SK-N-SH treated with all-trans-retinoic acid at 6 μM for 48 hours (cell line): ENCODE data around the gene DHRS3.

Experiments
- ATAC-seq: fragments of 200-7000 bp; cut with Tn5 transposase; 3 replicates; pipeline ENCODE4 v1.9.1; 2020; ENCODE audit warnings: mild to moderate bottlenecking, moderate library complexity
- ARNTL ChIP-seq: fragments of 450-650 bp; formaldehyde crosslinking; IDR thresholded peaks from 2 replicates; pipeline ENCODE4 v1.5.0; 2020; ENCODE audit warnings: low read depth, mild to moderate bottlenecking, moderate library complexity, borderline replicate concordance
- BACH2 ChIP-seq: fragments of 250-450 bp; sonication (Bioruptor Pico); IDR thresholded peaks from 2 replicates; pipeline ENCODE4 v1.9.0; 2021; ENCODE audit warnings: mild to moderate bottlenecking, borderline replicate concordance
- CSDC2 ChIP-seq: fragments of 250-450 bp; sonication (Bioruptor Pico); IDR thresholded peaks from 2 replicates; pipeline ENCODE4 v1.5.0; 2020; ENCODE audit warnings: mild to moderate bottlenecking, moderate library complexity
- ESRRG ChIP-seq: fragments of 250-450 bp; sonication (Bioruptor Pico); IDR thresholded peaks from 2 replicates; pipeline ENCODE4 v1.6.1; 2021; ENCODE audit warnings: mild to moderate bottlenecking
- GLIS3 ChIP-seq: fragments of 250-450 bp; sonication (Bioruptor Pico); IDR thresholded peaks from 2 replicates; pipeline ENCODE4 v1.5.0; 2020; ENCODE audit warnings: mild to moderate bottlenecking, moderate library complexity
- ISL1 ChIP-seq: fragments of 250-450 bp; sonication (Bioruptor Pico); IDR thresholded peaks from 2 replicates; pipeline ENCODE4 v2.1.2; 2022; ENCODE audit warnings: mild to moderate bottlenecking, moderate library complexity
- PPARA ChIP-seq: fragments of 250-450 bp; sonication (Bioruptor Pico); IDR thresholded peaks from 2 replicates; pipeline ENCODE4 v1.5.0; 2020; ENCODE audit warnings: mild to moderate bottlenecking, borderline replicate concordance
- RARB ChIP-seq: fragments of 250-450 bp; sonication (Bioruptor Pico); IDR thresholded peaks from 2 replicates; pipeline ENCODE4 v1.8.0; 2021; ENCODE audit warnings: mild to moderate bottlenecking, moderate library complexity
- SNAI2 ChIP-seq: fragments of 250-450 bp; sonication (Bioruptor Pico); IDR thresholded peaks from 2 replicates; pipeline ENCODE4 v1.5.0; 2020; ENCODE audit warnings: mild to moderate bottlenecking, moderate library complexity
- TOX ChIP-seq: fragments of 250-450 bp; sonication (Bioruptor Pico); IDR thresholded peaks from 2 replicates; pipeline ENCODE4 v1.8.0; 2021; ENCODE audit warnings: mild to moderate bottlenecking, moderate library complexity, borderline replicate concordance
- ZC3H10 ChIP-seq: fragments of 250-450 bp; sonication (Bioruptor Pico); IDR thresholded peaks from 2 replicates; pipeline ENCODE4 v1.5.1; 2021; ENCODE audit warnings: mild to moderate bottlenecking, moderate library complexity
- ZFP3 ChIP-seq: fragments of 250-450 bp; sonication (Bioruptor Pico); IDR thresholded peaks from 2 replicates; pipeline ENCODE4 v1.5.0; 2020; ENCODE audit warnings: mild to moderate bottlenecking, moderate library complexity
- ZFP30 ChIP-seq: fragments of 450-650 bp; formaldehyde crosslinking; IDR thresholded peaks from 2 replicates; pipeline ENCODE4 v1.5.0; 2022; ENCODE audit warnings: mild to moderate bottlenecking, moderate library complexity
- ZNF70 ChIP-seq: fragments of 450-650 bp; formaldehyde crosslinking; IDR thresholded peaks from 2 replicates; pipeline ENCODE4 v1.5.0; 2020; ENCODE audit warnings: mild to moderate bottlenecking, moderate library complexity
- ZNF8 ChIP-seq: fragments of 450-650 bp; formaldehyde crosslinking; IDR thresholded peaks from 2 replicates; pipeline ENCODE4 v1.5.0; 2020; ENCODE audit warnings: mild to moderate bottlenecking, moderate library complexity
- TF ChIP-seq, protein P1 (sequence below): fragments of 250-450 bp; sonication (Bioruptor Pico); IDR thresholded peaks from 2 replicates; pipeline ENCODE4 v1.5.1; 2020; ENCODE audit warnings: low read depth, mild to moderate bottlenecking, moderate library complexity
- TF ChIP-seq, protein P2 (sequence below): fragments of 250-450 bp; sonication (Bioruptor Pico); IDR thresholded peaks from 2 replicates; pipeline ENCODE4 v1.5.0; 2020; ENCODE audit warnings: mild to moderate bottlenecking, moderate library complexity
- TF ChIP-seq, protein P3 (sequence below): fragments of 250-450 bp; sonication (Bioruptor Pico); IDR thresholded peaks from 2 replicates; pipeline ENCODE4 v1.8.0; 2020; ENCODE audit warnings: mild to moderate bottlenecking, moderate library complexity, borderline replicate concordance
- TF ChIP-seq, protein P4 (sequence below): fragments of 250-450 bp; sonication (Bioruptor Pico); IDR thresholded peaks from 2 replicates; pipeline ENCODE4 v1.8.0; 2021; ENCODE audit warnings: low read depth, mild to moderate bottlenecking, moderate library complexity, borderline replicate concordance
- TF ChIP-seq, protein P5 (sequence below): fragments of 250-450 bp; sonication (Bioruptor Pico); IDR thresholded peaks from 2 replicates; pipeline ENCODE4 v1.5.1; 2021; ENCODE audit warnings: mild to moderate bottlenecking, moderate library complexity

DHRS3 gene

DNA sequence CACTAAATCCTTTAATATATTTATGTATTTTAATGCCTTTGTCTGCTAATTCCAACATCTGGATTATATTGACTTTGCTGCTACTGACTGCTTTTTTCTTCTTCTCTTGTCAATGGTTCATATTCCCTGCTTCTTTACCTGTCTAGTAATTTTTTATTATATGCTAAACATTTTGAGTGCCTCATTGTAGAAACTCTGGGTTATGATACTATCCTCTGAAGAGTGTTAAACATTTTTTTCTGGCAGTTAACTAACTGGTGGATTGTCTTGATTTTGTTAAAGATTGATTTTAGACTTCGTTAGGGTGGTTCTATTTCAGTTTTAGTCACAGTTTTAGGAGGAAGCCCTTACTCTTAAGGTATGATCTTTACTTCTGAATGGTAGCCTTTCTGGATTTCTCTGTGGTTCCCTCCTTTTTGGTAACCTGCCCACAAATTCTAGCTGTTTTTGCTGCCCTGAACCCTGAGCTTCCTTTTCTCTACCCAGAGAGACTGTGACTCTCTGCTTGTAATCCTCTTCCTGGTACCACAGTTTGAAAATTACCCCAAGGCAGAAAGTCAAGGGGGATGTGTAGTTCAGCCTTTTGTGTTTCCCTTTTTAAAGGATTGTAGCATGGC lies 81.9 kb downstream of the DHRS3 start:
- TF ChIP-seq ZNF8 (CRISPR knock-in tag) (no peak), ARNTL (CRISPR knock-in tag) (no peak), ZNF70 (CRISPR knock-in tag) (no peak), RARB (no peak), ZFP30 (CRISPR knock-in tag) (no peak), SNAI2 (CRISPR knock-in tag) (no peak), BACH2 (CRISPR knock-in tag) (no peak), ZFP3 (no peak), ZC3H10 (CRISPR knock-in tag) (no peak)
- no peak for ATAC-seq

DNA sequence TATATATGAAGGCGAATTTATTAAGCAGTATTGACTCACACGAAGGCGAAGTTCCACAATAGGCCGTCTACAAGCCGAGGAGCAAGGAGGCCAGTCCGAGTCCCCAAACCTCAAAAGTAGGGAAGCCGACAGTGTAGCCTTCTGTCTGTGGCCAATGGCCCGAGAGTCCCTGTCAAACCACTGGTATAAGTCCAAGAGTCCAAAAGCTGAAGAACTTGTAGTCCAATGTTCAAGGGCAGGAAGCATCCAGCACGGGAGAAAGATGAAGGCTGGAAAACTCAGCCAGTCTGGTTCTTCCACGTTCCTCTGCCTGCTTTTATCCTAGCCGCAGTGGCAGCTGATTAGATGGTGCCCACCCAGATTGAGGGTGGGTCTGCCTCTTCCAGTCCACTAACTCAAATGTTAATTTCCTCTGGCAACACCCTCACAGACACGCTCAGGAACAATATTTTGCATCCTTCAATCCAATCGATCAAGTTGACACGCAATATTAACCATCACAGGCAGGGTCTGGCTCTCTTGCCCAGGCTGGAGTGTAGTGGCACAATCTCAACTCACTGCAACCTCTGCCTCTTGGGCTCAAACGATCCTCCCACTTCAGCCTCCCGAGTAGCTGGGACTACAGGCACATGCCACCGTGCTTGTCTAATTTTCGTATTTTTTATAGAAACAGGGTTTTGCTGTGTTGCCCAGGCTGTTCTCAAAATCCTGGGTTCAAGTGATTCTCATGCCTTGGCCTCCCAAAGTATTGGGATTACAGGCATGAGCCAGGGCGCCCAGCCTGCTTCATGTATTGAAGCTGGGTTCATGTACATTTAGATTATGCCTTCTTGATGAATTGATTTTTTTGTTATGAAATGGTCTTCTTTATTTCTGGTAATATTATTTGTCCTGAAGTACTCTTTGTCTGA lies 85.3 kb downstream of the DHRS3 start:
- no peak for ATAC-seq
- no peak for TF ChIP-seq ZNF70 (CRISPR knock-in tag)
- TF ChIP-seq BACH2 (CRISPR knock-in tag) = no peak
- no peak for TF ChIP-seq TOX (CRISPR knock-in tag)
- TF ChIP-seq, protein P1, sequence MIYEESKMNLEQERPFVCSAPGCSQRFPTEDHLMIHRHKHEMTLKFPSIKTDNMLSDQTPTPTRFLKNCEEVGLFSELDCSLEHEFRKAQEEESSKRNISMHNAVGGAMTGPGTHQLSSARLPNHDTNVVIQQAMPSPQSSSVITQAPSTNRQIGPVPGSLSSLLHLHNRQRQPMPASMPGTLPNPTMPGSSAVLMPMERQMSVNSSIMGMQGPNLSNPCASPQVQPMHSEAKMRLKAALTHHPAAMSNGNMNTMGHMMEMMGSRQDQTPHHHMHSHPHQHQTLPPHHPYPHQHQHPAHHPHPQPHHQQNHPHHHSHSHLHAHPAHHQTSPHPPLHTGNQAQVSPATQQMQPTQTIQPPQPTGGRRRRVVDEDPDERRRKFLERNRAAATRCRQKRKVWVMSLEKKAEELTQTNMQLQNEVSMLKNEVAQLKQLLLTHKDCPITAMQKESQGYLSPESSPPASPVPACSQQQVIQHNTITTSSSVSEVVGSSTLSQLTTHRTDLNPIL (CRISPR knock-in tag) = no peak
- TF ChIP-seq, protein P2, sequence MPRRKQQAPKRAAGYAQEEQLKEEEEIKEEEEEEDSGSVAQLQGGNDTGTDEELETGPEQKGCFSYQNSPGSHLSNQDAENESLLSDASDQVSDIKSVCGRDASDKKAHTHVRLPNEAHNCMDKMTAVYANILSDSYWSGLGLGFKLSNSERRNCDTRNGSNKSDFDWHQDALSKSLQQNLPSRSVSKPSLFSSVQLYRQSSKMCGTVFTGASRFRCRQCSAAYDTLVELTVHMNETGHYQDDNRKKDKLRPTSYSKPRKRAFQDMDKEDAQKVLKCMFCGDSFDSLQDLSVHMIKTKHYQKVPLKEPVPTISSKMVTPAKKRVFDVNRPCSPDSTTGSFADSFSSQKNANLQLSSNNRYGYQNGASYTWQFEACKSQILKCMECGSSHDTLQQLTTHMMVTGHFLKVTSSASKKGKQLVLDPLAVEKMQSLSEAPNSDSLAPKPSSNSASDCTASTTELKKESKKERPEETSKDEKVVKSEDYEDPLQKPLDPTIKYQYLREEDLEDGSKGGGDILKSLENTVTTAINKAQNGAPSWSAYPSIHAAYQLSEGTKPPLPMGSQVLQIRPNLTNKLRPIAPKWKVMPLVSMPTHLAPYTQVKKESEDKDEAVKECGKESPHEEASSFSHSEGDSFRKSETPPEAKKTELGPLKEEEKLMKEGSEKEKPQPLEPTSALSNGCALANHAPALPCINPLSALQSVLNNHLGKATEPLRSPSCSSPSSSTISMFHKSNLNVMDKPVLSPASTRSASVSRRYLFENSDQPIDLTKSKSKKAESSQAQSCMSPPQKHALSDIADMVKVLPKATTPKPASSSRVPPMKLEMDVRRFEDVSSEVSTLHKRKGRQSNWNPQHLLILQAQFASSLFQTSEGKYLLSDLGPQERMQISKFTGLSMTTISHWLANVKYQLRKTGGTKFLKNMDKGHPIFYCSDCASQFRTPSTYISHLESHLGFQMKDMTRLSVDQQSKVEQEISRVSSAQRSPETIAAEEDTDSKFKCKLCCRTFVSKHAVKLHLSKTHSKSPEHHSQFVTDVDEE (CRISPR knock-in tag) = no peak
- TF ChIP-seq, protein P3, sequence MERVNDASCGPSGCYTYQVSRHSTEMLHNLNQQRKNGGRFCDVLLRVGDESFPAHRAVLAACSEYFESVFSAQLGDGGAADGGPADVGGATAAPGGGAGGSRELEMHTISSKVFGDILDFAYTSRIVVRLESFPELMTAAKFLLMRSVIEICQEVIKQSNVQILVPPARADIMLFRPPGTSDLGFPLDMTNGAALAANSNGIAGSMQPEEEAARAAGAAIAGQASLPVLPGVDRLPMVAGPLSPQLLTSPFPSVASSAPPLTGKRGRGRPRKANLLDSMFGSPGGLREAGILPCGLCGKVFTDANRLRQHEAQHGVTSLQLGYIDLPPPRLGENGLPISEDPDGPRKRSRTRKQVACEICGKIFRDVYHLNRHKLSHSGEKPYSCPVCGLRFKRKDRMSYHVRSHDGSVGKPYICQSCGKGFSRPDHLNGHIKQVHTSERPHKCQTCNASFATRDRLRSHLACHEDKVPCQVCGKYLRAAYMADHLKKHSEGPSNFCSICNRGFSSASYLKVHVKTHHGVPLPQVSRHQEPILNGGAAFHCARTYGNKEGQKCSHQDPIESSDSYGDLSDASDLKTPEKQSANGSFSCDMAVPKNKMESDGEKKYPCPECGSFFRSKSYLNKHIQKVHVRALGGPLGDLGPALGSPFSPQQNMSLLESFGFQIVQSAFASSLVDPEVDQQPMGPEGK (CRISPR knock-in tag) = no peak
- TF ChIP-seq GLIS3 (CRISPR knock-in tag) = no peak
- no peak for TF ChIP-seq ISL1 (CRISPR knock-in tag)
- TF ChIP-seq, protein P4, sequence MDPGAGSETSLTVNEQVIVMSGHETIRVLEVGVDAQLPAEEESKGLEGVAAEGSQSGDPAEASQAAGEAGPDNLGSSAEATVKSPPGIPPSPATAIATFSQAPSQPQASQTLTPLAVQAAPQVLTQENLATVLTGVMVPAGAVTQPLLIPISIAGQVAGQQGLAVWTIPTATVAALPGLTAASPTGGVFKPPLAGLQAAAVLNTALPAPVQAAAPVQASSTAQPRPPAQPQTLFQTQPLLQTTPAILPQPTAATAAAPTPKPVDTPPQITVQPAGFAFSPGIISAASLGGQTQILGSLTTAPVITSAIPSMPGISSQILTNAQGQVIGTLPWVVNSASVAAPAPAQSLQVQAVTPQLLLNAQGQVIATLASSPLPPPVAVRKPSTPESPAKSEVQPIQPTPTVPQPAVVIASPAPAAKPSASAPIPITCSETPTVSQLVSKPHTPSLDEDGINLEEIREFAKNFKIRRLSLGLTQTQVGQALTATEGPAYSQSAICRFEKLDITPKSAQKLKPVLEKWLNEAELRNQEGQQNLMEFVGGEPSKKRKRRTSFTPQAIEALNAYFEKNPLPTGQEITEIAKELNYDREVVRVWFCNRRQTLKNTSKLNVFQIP (CRISPR knock-in tag) = no peak
- no peak for TF ChIP-seq ZFP3
- TF ChIP-seq, protein P5, sequence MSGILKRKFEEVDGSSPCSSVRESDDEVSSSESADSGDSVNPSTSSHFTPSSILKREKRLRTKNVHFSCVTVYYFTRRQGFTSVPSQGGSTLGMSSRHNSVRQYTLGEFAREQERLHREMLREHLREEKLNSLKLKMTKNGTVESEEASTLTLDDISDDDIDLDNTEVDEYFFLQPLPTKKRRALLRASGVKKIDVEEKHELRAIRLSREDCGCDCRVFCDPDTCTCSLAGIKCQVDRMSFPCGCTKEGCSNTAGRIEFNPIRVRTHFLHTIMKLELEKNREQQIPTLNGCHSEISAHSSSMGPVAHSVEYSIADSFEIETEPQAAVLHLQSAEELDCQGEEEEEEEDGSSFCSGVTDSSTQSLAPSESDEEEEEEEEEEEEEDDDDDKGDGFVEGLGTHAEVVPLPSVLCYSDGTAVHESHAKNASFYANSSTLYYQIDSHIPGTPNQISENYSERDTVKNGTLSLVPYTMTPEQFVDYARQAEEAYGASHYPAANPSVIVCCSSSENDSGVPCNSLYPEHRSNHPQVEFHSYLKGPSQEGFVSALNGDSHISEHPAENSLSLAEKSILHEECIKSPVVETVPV (CRISPR knock-in tag) = no peak
- TF ChIP-seq ZNF8 (CRISPR knock-in tag) = no peak
- no peak for TF ChIP-seq CSDC2
- no peak for TF ChIP-seq RARB
- TF ChIP-seq ARNTL (CRISPR knock-in tag) = no peak
- TF ChIP-seq, all 23 proteins: peak for 0

DNA sequence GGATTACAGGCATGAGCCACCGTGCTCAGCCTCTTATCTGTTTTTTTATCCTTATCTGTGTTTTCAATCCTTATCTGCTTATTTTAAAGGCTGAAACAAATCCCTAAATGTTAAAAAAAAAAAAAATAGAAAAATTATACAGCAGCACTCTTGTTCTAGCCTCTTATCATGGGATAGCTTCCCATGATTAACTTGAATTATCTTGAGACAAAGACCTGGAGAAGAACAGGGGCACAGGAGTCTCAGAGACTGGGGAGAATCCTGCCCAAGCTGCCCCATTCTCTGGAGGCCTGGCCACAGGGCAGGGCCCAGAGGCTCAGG lies 86.9 kb downstream of the DHRS3 start:
- no peak for ATAC-seq
- TF ChIP-seq TOX (CRISPR knock-in tag) = no peak
- TF ChIP-seq SNAI2 (CRISPR knock-in tag) = no peak
- TF ChIP-seq ZFP30 (CRISPR knock-in tag) = no peak
- TF ChIP-seq, protein P2 (CRISPR knock-in tag) = no peak
- TF ChIP-seq CSDC2 = no peak
- TF ChIP-seq ZNF70 (CRISPR knock-in tag) = no peak
- TF ChIP-seq, protein P5 (CRISPR knock-in tag) = no peak
- no peak for TF ChIP-seq ARNTL (CRISPR knock-in tag)
- no peak for TF ChIP-seq ESRRG (CRISPR knock-in tag)
- TF ChIP-seq ZNF8 (CRISPR knock-in tag) = no peak
- TF ChIP-seq ZFP3 = no peak
- no peak for TF ChIP-seq ZC3H10 (CRISPR knock-in tag)
- no peak for TF ChIP-seq GLIS3 (CRISPR knock-in tag)
- TF ChIP-seq ISL1 (CRISPR knock-in tag) = no peak
- TF ChIP-seq PPARA = no peak
